Mesendoderm (in vitro differentiated cells): Measurements from ENCODE around the gene PRDM11.

ENCODE experiments used
- DNase-seq: peaks from one replicate; pipeline ENCODE4 v3.0.0; 2013
- H2AK5ac ChIP-seq: 2 replicates; pipeline ENCODE4 v1.6.1; 2013; ENCODE audit warnings: low read length, inconsistent platforms
- H2BK120ac ChIP-seq: 2 replicates; pipeline ENCODE4 v1.6.1; 2013; ENCODE audit warnings: low read depth, mild to moderate bottlenecking, low read length, moderate library complexity, mixed read lengths
- H2BK15ac ChIP-seq: replicated peaks from 2 replicates; pipeline ENCODE4 v1.6.1; 2013; ENCODE audit warnings: low read depth, mild to moderate bottlenecking, moderate library complexity
- H2BK5ac ChIP-seq: 2 replicates; pipeline ENCODE4 v1.6.1; 2013; ENCODE audit warnings: low read length, inconsistent platforms
- H3K18ac ChIP-seq: 2 replicates; pipeline ENCODE4 v1.6.1; 2013; ENCODE audit warnings: mild to moderate bottlenecking, low read length, mixed read lengths
- H3K23ac ChIP-seq: one replicate; pipeline ENCODE4 v1.6.1; 2013; ENCODE audit warnings: low read length
- H3K27ac ChIP-seq: 2 replicates; pipeline ENCODE4 v1.5.1; 2013; ENCODE audit warnings: low read depth, mild to moderate bottlenecking, inconsistent platforms, low read length, moderate library complexity
- H3K27me3 ChIP-seq: 2 replicates; pipeline ENCODE4 v1.6.1; 2013; ENCODE audit warnings: low read length, control low read depth, mild to moderate bottlenecking, inconsistent platforms; ENCODE audit not compliant: insufficient read depth, poor library complexity
- H3K36me3 ChIP-seq: 2 replicates; pipeline ENCODE4 v1.6.1; 2013; ENCODE audit warnings: low read length, inconsistent platforms; ENCODE audit not compliant: control insufficient read depth, insufficient read depth
- H3K4ac ChIP-seq: one replicate; pipeline ENCODE4 v1.6.1; 2013; ENCODE audit warnings: low read depth, mild to moderate bottlenecking, low read length, moderate library complexity
- H3K4me1 ChIP-seq: 2 replicates; pipeline ENCODE4 v1.6.1; 2013; ENCODE audit warnings: low read depth, low read length, inconsistent platforms; ENCODE audit not compliant: control insufficient read depth
- H3K4me2 ChIP-seq: 2 replicates; pipeline ENCODE4 v1.6.1; 2013; ENCODE audit warnings: low read length
- H3K4me3 ChIP-seq: 2 replicates; pipeline ENCODE4 v1.5.1; 2013; ENCODE audit warnings: mild to moderate bottlenecking, low read length
- H3K56ac ChIP-seq: one replicate; pipeline ENCODE4 v1.6.1; 2013; ENCODE audit warnings: low read length
- H3K79me1 ChIP-seq: 2 replicates; pipeline ENCODE4 v1.6.1; 2013; ENCODE audit warnings: low read length, inconsistent platforms
- H3K79me2 ChIP-seq: 2 replicates; pipeline ENCODE4 v1.6.1; 2013; ENCODE audit warnings: mild to moderate bottlenecking, low read length; ENCODE audit not compliant: control insufficient read depth, insufficient read depth
- H3K9ac ChIP-seq: 2 replicates; pipeline ENCODE4 v1.6.1; 2013; ENCODE audit warnings: low read length, inconsistent platforms
- H4K5ac ChIP-seq: one replicate; pipeline ENCODE4 v1.6.1; 2013; ENCODE audit warnings: low read length
- H4K8ac ChIP-seq: one replicate; pipeline ENCODE4 v1.6.1; 2013; ENCODE audit warnings: low read depth, mild to moderate bottlenecking, control low read depth, low read length, moderate library complexity
- WGBS: extraction: QIAGEN DNeasy Blood & Tissue Kit; methylation state at CpG from one replicate; pipeline ENCODE4 v1.1.7; 2013; ENCODE audit warnings: low lambda C conversion rate, missing lambda C conversion rate; ENCODE audit not compliant: insufficient coverage; ENCODE audit errors: extremely low coverage; 5-methylcytosine and 5-hydroxymethylcytosine counted together

Gene PRDM11

DNA sequence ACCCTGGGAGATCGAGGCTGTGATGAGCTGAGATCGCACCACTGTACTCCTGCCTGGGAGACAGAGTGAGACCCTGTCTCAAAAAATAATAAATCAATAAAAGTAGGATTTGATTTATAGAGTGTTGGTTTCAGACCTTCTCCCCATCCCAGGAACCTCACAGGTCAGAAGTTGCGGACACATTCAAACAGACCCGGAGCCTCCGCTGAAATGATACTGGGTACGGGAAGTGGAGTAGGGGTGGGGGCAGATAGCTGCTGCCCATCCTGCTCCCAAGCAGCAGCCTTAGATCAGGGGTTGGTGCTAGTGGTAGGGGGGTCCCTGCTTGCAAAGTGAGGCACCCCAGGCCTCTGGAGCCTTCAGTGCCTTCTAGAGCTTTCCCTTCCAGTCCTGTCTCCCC is 7.8 kb downstream of the PRDM11 start:
- H3K18ac ChIP-seq = no peak overlapping the region
- H3K4me1 ChIP-seq = no peaks in the 10 kb centered on the region
- H2BK5ac ChIP-seq = no peak overlapping the region
- no peak overlapping the region for H3K56ac ChIP-seq
- H3K27me3 ChIP-seq = no peaks in the 10 kb centered on the region
- no peak overlapping the region for H2BK120ac ChIP-seq
- WGBS = no CpG with 5 or more reads among the region's 6 CpGs
- no peak overlapping the region for H2BK15ac ChIP-seq
- no peak overlapping the region for H3K4ac ChIP-seq
- no peak for DNase-seq
- no peak overlapping the region for H3K23ac ChIP-seq
- H3K79me1 ChIP-seq = peaks cover 15% of the 10 kb centered on the region
- no peaks in the 10 kb centered on the region for H3K36me3 ChIP-seq
- peaks cover 4% of the 10 kb centered on the region for H3K79me2 ChIP-seq
- no peak overlapping the region for H3K4me3 ChIP-seq
- no peak overlapping the region for H4K5ac ChIP-seq
- no peak overlapping the region for H4K8ac ChIP-seq
- no peak overlapping the region for H3K27ac ChIP-seq
- no peak overlapping the region for H2AK5ac ChIP-seq
- no peak overlapping the region for H3K9ac ChIP-seq
- no peak overlapping the region for H3K4me2 ChIP-seq

DNA sequence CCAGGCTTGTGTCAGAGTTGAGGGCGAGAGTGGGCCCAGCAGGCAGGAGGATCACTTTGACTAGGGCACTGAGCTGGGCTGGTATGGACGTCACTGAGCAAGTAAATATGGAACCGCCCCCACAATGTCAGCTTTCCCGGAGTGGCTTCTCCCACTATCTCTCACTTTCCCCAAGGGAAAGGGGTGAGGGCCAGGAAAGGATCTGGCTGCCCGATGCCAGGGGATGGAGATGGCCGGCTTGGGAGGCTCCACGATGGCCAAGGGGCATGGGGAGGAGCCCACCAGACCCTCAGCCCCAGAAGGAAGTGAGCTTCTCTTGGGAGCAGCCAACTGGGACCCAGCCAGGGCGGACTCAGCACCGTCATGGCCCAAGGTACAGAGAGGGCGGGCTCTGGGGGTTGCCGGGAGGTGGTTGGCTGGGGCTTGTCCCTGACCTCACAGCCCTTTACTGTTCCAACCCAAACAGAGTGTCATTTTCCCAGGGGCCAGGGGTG is 8.7 kb downstream of the PRDM11 start:
- WGBS = no CpG with 5 or more reads among the region's 11 CpGs
- H3K27ac ChIP-seq = no peak overlapping the region
- no peak for DNase-seq

DNA sequence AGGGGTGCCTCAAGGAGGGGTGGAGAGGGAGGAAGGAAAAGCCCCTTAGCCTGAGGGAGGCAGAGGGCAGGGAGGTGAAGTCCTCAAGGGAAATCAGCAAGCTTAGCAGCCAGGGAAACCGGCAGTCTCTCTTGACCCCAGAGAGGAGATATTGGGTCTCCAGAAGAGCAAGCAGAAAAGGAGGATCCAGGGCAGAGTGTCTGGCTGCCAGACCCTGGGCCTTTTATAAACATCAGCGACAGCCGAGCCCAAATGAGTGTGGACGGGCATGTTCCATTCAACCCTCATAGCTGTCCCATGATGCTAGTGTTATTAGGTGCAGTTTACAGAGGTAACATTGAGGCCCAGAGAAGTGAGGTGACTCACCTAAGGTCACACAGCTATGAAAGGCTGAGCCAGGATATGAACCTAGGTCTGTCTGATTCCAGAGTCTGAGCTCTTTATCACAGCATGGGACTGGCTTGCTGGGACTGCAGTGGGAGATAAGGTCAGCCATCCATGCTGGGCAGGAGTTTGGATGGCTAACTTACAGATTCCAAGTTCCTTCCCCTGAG is 9.3 kb downstream of the PRDM11 start:
- H4K8ac ChIP-seq = no peak overlapping the region

More for the DNA sequence above, 8.7 kb downstream of the PRDM11 start:
- Histone ChIP-seq H3K4me3 (no peak overlapping the region), H3K23ac (no peak overlapping the region), H2BK5ac (no peak overlapping the region), H3K4me1 (no peaks in the 10 kb centered on the region), H4K5ac (no peak overlapping the region), H3K18ac (no peak overlapping the region), H3K4ac (no peak overlapping the region), H3K27me3 (no peaks in the 10 kb centered on the region), H2BK120ac (no peak overlapping the region), H3K9ac (no peak overlapping the region), H2BK15ac (no peak overlapping the region), H4K8ac (no peak overlapping the region), H3K79me1 (peaks cover 8% of the 10 kb centered on the region), H2AK5ac (no peak overlapping the region), H3K36me3 (no peaks in the 10 kb centered on the region), H3K79me2 (peaks cover 3% of the 10 kb centered on the region), H3K56ac (no peak overlapping the region), H3K4me2 (no peak overlapping the region)

DNA sequence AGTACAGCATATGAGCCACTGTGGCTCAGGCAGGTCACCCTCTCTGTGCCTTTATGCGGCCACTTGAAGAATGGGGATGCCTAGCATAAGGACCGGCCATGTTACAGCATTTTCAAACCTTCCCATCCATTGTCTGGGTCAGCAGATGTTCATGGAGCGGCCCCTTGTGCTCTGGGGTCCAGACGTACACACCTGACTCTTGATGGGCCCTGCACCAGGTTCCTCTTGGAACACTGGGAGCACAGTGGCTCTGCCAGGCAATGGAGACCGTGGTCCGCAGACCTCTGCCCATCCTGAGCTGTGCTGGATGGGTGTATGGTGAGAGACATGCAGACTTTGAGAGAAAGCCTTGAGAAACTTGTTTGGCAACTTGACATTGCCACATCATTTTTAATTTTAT is 9.8 kb downstream of the PRDM11 start:
- H3K79me1 ChIP-seq = peaks cover 3% of the 10 kb centered on the region
- no peak overlapping the region for H3K4me2 ChIP-seq
- H4K8ac ChIP-seq = no peak overlapping the region
- H2BK15ac ChIP-seq = no peak overlapping the region
- no CpG with 5 or more reads among the region's 6 CpGs for WGBS
- peaks cover 2% of the 10 kb centered on the region for H3K79me2 ChIP-seq
- H3K4ac ChIP-seq = no peak overlapping the region
- H2BK120ac ChIP-seq = no peak overlapping the region
- no peak overlapping the region for H2BK5ac ChIP-seq
- no peaks in the 10 kb centered on the region for H3K4me1 ChIP-seq
- H3K18ac ChIP-seq = no peak overlapping the region
- H3K36me3 ChIP-seq = no peaks in the 10 kb centered on the region
- no peak overlapping the region for H3K27ac ChIP-seq
- H4K5ac ChIP-seq = no peak overlapping the region
- no peak overlapping the region for H3K23ac ChIP-seq
- H3K27me3 ChIP-seq = no peaks in the 10 kb centered on the region
- no peak overlapping the region for H3K9ac ChIP-seq
- no peak overlapping the region for H3K56ac ChIP-seq
- no peak overlapping the region for H2AK5ac ChIP-seq
- no peak overlapping the region for H3K4me3 ChIP-seq
- no peak for DNase-seq

More for the DNA sequence above, 9.3 kb downstream of the PRDM11 start:
- Histone ChIP-seq H3K18ac (no peak overlapping the region), H3K23ac (no peak overlapping the region), H3K4ac (no peak overlapping the region), H4K5ac (no peak overlapping the region), H3K4me2 (no peak overlapping the region), H3K79me2 (peaks cover 2% of the 10 kb centered on the region), H3K4me1 (no peaks in the 10 kb centered on the region), H3K56ac (no peak overlapping the region), H3K9ac (no peak overlapping the region), H3K27me3 (no peaks in the 10 kb centered on the region), H3K79me1 (peaks cover 6% of the 10 kb centered on the region), H2BK15ac (no peak overlapping the region), H3K27ac (no peak overlapping the region), H2BK5ac (no peak overlapping the region), H2BK120ac (no peak overlapping the region), H3K4me3 (no peak overlapping the region), H2AK5ac (no peak overlapping the region), H3K36me3 (no peaks in the 10 kb centered on the region)
- no CpG with 5 or more reads among the region's 4 CpGs for WGBS
- no peak for DNase-seq

DNA sequence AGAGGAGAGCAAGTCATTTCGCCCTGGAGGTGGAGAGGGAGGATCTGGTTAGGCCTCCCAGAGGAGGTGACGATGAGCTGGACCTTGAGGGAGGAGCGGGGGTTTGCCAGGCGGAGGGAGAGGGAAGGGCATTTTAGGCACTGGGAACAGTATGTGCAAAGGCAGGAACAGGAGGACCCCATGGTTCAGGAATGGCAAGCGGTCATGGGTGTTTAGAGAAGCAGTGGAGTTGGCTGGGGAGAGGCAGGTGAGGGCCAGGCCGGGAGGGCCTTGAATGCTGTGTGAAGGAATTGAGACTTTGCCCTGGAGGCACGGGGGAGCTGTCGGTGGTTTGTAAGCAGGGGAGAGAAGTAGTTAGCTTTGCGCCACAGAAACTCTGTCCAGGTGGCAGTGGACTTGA is 10.3 kb downstream of the PRDM11 start:
- H2BK120ac ChIP-seq = no peak overlapping the region
- no peak for DNase-seq
- no peak overlapping the region for H2BK15ac ChIP-seq
- no peak overlapping the region for H3K4me3 ChIP-seq
- no peaks in the 10 kb centered on the region for H3K27me3 ChIP-seq
- H3K56ac ChIP-seq = no peak overlapping the region
- H3K18ac ChIP-seq = no peak overlapping the region
- H3K4ac ChIP-seq = no peak overlapping the region
- no peak overlapping the region for H2AK5ac ChIP-seq
- no peak overlapping the region for H3K9ac ChIP-seq
- H3K4me1 ChIP-seq = no peaks in the 10 kb centered on the region
- H3K23ac ChIP-seq = no peak overlapping the region
- H2BK5ac ChIP-seq = no peak overlapping the region
- H3K36me3 ChIP-seq = no peaks in the 10 kb centered on the region
- WGBS = no CpG with 5 or more reads among the region's 9 CpGs
- H3K79me1 ChIP-seq = peaks cover 2% of the 10 kb centered on the region
- H3K4me2 ChIP-seq = no peak overlapping the region
- H3K27ac ChIP-seq = no peak overlapping the region
- no peak overlapping the region for H4K8ac ChIP-seq
- no peak overlapping the region for H4K5ac ChIP-seq
- no peaks in the 10 kb centered on the region for H3K79me2 ChIP-seq
